ENCODE measurements around the gene RPS6KC1. TPM values are rescaled to one million over a fixed set of nuclear protein-coding genes. Genes with fewer than 3 reads are reported as not detected.
"Not testable (repeated sequence)": the region's sequence is repeated elsewhere in the genome, so short reads cannot be mapped to it uniquely, and the experiment has no call there.

Gene RPS6KC1
- total and polyA plus RNA-seq, 2 donors (not counting 3 experiments of a cell fraction or from before 2014, with no cell fraction given), result 5.1 to 18.6 TPM

DNA sequence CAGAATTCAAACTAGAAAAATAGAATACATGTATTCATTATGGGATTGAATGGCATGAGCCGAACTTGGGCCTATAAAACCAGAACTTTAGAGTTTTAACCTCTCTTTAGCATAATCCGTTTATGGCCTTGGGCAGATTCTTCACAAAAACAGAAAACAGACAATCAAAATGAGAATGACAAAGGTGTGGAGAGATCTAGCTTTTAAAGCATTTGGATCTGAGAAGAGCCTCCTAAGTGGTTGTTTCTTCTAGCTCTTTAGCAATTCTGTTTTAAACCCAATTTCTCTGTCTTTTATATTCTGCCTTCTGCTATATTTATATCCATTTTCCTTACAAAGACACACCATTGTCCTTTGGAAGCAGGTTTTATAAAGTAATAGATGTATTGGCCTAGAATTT, 160.2 kb downstream of the RPS6KC1 start:
- ChIA-PET CTCF (no interaction called here), POLR2A (no interaction called here)
- Histone ChIP-seq H3K4me1 (ENCODE audit: control insufficient read depth, extremely low read depth, insufficient read depth, low read length) (no peaks in the 10 kb centered on the region), H3K9me1 (replicated peaks; ENCODE audit: control insufficient read depth, extremely low read depth, insufficient read depth, low read length) (no peaks in the 10 kb centered on the region), H3K36me3 (ENCODE audit: control insufficient read depth in 2 of 2, extremely low read depth in 1 of 2, insufficient read depth in 2 of 2, low read length in 2 of 2) (no peaks in the 10 kb centered on the region), H3K4me2 (ENCODE audit: insufficient read depth, low read length) (no peak overlapping the region), H3K9me3 (replicated peaks; ENCODE audit: control insufficient read depth, insufficient read depth, low read length) (no peaks in the 10 kb centered on the region), H3K27me3 (ENCODE audit: control insufficient read depth in 2 of 2, insufficient read depth in 2 of 2, low read length in 2 of 2) (no peaks in the 10 kb centered on the region), H3K79me2 (ENCODE audit: control insufficient read depth, insufficient read depth, low read length) (no peaks in the 10 kb centered on the region), H2AFZ (ENCODE audit: low read depth, low read length) (no peak overlapping the region), H3K27ac (ENCODE audit: insufficient read depth, low read depth, low read length) (no peak overlapping the region), H3K9ac (replicated peaks; ENCODE audit: extremely low read depth, insufficient read depth, low read length) (no peak overlapping the region), H3K4me3 (replicated peaks in 1 of 3; ENCODE audit: insufficient read depth in 1 of 3, low read depth in 1 of 3, low read length in 3 of 3) (no peak overlapping the region), H4K20me1 (replicated peaks; ENCODE audit: control insufficient read depth, extremely low read depth, insufficient read depth, low read length) (no peaks in the 10 kb centered on the region)
- dilution Hi-C loops (cut with MboI; ENCODE audit: extremely low pct_ligation_motif_present, low sequenced_read_pairs), result no loop called here
- intact Hi-C loops (cut with micrococcal nuclease), result no loop called here
- no peak for TF ChIP-seq POLR2A (IDR thresholded peaks at IDR 0.05; ENCODE audit: low read depth, low read length)
- no peak for TF ChIP-seq GATA2 (IDR thresholded peaks at IDR 0.05; ENCODE audit: insufficient read depth, insufficient read length, low read depth, low read length)
- TF ChIP-seq MYC (IDR thresholded peaks at IDR 0.05; ENCODE audit: low read depth, low read length), result no peak
- no peak for TF ChIP-seq JUN (IDR thresholded peaks at IDR 0.05; ENCODE audit: borderline replicate concordance, insufficient read depth, insufficient read length, low read depth)
- no peak for TF ChIP-seq EZH2 (IDR thresholded peaks at IDR 0.05; ENCODE audit: borderline replicate concordance, low read depth, low read length, severe bottlenecking)
- FAIRE-seq (no peak), DNase-seq (ENCODE audit: low read depth, low spot score) (no peak)
- no TSS peak for BruUV-seq (replicated peaks)

GRCh38 chr1:213219076-213219475, 168.0 kb downstream of the RPS6KC1 start:
- H3K36me3 ChIP-seq (ENCODE audit: control insufficient read depth in 2 of 2, extremely low read depth in 1 of 2, insufficient read depth in 2 of 2, low read length in 2 of 2); H3K9me3 ChIP-seq (replicated peaks; ENCODE audit: control insufficient read depth, insufficient read depth, low read length); CTCF ChIA-PET; H3K27ac ChIP-seq (ENCODE audit: insufficient read depth, low read depth, low read length); dilution Hi-C loops (cut with MboI; ENCODE audit: extremely low pct_ligation_motif_present, low sequenced_read_pairs); H3K9me1 ChIP-seq (replicated peaks; ENCODE audit: control insufficient read depth, extremely low read depth, insufficient read depth, low read length); H3K4me2 ChIP-seq (ENCODE audit: insufficient read depth, low read length); H3K9ac ChIP-seq (replicated peaks; ENCODE audit: extremely low read depth, insufficient read depth, low read length); DNase-seq (ENCODE audit: low read depth, low spot score); FAIRE-seq; intact Hi-C loops (cut with micrococcal nuclease); H3K27me3 ChIP-seq (ENCODE audit: control insufficient read depth in 2 of 2, insufficient read depth in 2 of 2, low read length in 2 of 2); H4K20me1 ChIP-seq (replicated peaks; ENCODE audit: control insufficient read depth, extremely low read depth, insufficient read depth, low read length); H3K4me1 ChIP-seq (ENCODE audit: control insufficient read depth, extremely low read depth, insufficient read depth, low read length); BruUV-seq (replicated peaks); POLR2A ChIA-PET; H3K79me2 ChIP-seq (ENCODE audit: control insufficient read depth, insufficient read depth, low read length); H3K4me3 ChIP-seq (replicated peaks in 1 of 3; ENCODE audit: insufficient read depth in 1 of 3, low read depth in 1 of 3, low read length in 3 of 3); H2AFZ ChIP-seq (ENCODE audit: low read depth, low read length): not testable (repeated sequence)

Measured in endothelial cell of umbilical vein (primary cell).